GM12878 (cell line): ENCODE measurements around the gene CA14. TPM values are rescaled to one million over a fixed set of nuclear protein-coding genes. Genes with fewer than 3 reads are reported as not detected.

Experiments
- ATAC-seq: fragments of 200-7000 bp; cut with Tn5 transposase; 3 replicates; pipeline ENCODE4 v1.9.1; 2020; ENCODE audit warnings: mild to moderate bottlenecking, moderate library complexity
- BruUV-seq: library from RNA; stranded (reverse); fragments of 400-500 nt; replicated peaks from 2 replicates; lab custom pipeline; 2021; lab: Mats Ljungman, UMichigan
- CTCF ChIA-PET: fragments of 300-600 bp; sonication (Branson Sonifier 250); formaldehyde crosslinking; extraction: SDS; loops from one replicate; lab custom pipeline; 2021; ENCODE audit warnings: inconsistent platforms; lab: Yijun Ruan, JAX
- POLR2A ChIA-PET: fragments of 350-600 bp; formaldehyde crosslinking; extraction: SDS; loops from one replicate; lab custom pipeline; 2021; ENCODE audit warnings: inconsistent platforms; lab: Charles Lee
- RAD21 ChIA-PET: fragments of 300-600 bp; sonication (Branson Sonifier 250); formaldehyde crosslinking; loops from one replicate; lab custom pipeline; 2023; ENCODE audit warnings: antibody characterized with exemption; ENCODE audit not compliant: unreplicated experiment; lab: Charles Lee
- SMC1A ChIA-PET: fragments of 300-600 bp; sonication (Branson Sonifier 250); formaldehyde crosslinking; loops from one replicate; lab custom pipeline; 2023; ENCODE audit not compliant: unreplicated experiment, uncharacterized antibody; lab: Charles Lee
- DNase-seq: peaks from one replicate; pipeline ENCODE4 v3.0.0-alpha.2; 2011; ENCODE audit warnings: low read depth, low spot score
- FAIRE-seq: peaks from 3 replicates; lab custom pipeline; 2011; peaks lifted over from hg19 to GRCh38; lab: Jason Lieb, UNC
- H2AFZ ChIP-seq: 2 replicates; pipeline ENCODE4 v1.6.0; 2011; ENCODE audit warnings: low read depth, low read length, control low read depth; ENCODE audit not compliant: control insufficient read depth
- H3K27ac ChIP-seq: 2 replicates; pipeline ENCODE4 v1.5.1; 2011; ENCODE audit warnings: control low read depth; ENCODE audit not compliant: control insufficient read depth, insufficient read depth
- H3K27me3 ChIP-seq, 2 experiments: replicated peaks in 1 of 2; 2 replicates each; pipeline versions ENCODE4 v1.6.0 to v1.6.1; 2011; ENCODE audit warnings: low read length in 1 of 2; ENCODE audit not compliant: control insufficient read depth in 2 of 2, insufficient read depth in 2 of 2
- H3K36me3 ChIP-seq, 2 experiments: 2 replicates each; pipeline ENCODE4 v1.5.1; 2011; ENCODE audit warnings: low read length in 1 of 2; ENCODE audit not compliant: control insufficient read depth in 2 of 2, insufficient read depth in 2 of 2
- H3K4me1 ChIP-seq: 2 replicates; pipeline ENCODE4 v1.6.1; 2011; ENCODE audit warnings: mild to moderate bottlenecking, low read length, moderate library complexity, mixed read lengths; ENCODE audit not compliant: control insufficient read depth, insufficient read depth
- H3K4me2 ChIP-seq: 2 replicates; pipeline ENCODE4 v1.6.0; 2011; ENCODE audit warnings: control low read depth; ENCODE audit not compliant: control insufficient read depth, insufficient read depth
- H3K4me3 ChIP-seq: fragments of 200-600 bp; sonication (generic); 2 replicates; pipeline ENCODE4 v1.5.1; 2016
- H3K79me2 ChIP-seq: 2 replicates; pipeline ENCODE4 v1.6.0; 2011; ENCODE audit warnings: low read length; ENCODE audit not compliant: control insufficient read depth, insufficient read depth
- H3K9ac ChIP-seq: 2 replicates; pipeline ENCODE4 v1.8.0; 2011; ENCODE audit warnings: low read length, control low read depth, mixed read lengths; ENCODE audit not compliant: control insufficient read depth, insufficient read depth
- H3K9me3 ChIP-seq: replicated peaks from 3 replicates; pipeline ENCODE4 v1.5.1; 2011; ENCODE audit warnings: mild to moderate bottlenecking, low read length; ENCODE audit not compliant: control insufficient read depth, insufficient read depth
- H4K20me1 ChIP-seq: 2 replicates; pipeline ENCODE4 v1.6.0; 2011; ENCODE audit not compliant: control insufficient read depth, insufficient read depth
- DPF2 ChIP-seq: fragments of 450-650 bp; IDR thresholded peaks from 2 replicates; pipeline ENCODE4 v1.6.1; 2017; ENCODE audit warnings: mild to moderate bottlenecking
- EGR1 ChIP-seq, 2 experiments: IDR thresholded peaks; 1 replicate in 1 of 2; 2 replicates in 1 of 2; pipeline ENCODE4 v1.6.1; 2011 to 2012; ENCODE audit warnings: low read depth in 2 of 2, low read length in 2 of 2, borderline replicate concordance in 1 of 2, mild to moderate bottlenecking in 1 of 2, moderate library complexity in 1 of 2
- EP300 ChIP-seq, 2 experiments: fragments of 150-350 bp in 1 of 2; IDR thresholded peaks; 2 replicates each; pipeline ENCODE4 v1.6.1; 2011 to 2012; ENCODE audit warnings: low read depth in 2 of 2, low read length in 2 of 2, borderline replicate concordance in 1 of 2, improper control_type of control experiment in 1 of 2, inconsistent platforms in 1 of 2; ENCODE audit not compliant: control insufficient read depth in 1 of 2
- FOXK2 ChIP-seq: fragments of 450-650 bp; IDR thresholded peaks from 2 replicates; pipeline ENCODE4 v1.6.1; 2017; ENCODE audit warnings: mild to moderate bottlenecking, moderate library complexity
- KAT2A ChIP-seq: conservative IDR thresholded peaks from 2 replicates; pipeline ENCODE4 v1.6.1; 2011; ENCODE audit warnings: low read depth, low read length; ENCODE audit not compliant: control insufficient read depth
- MTA2 ChIP-seq: fragments of 450-650 bp; IDR thresholded peaks from 2 replicates; pipeline ENCODE4 v1.6.1; 2016; ENCODE audit warnings: low read depth, mild to moderate bottlenecking, moderate library complexity
- MYB ChIP-seq: fragments of 150-350 bp; IDR thresholded peaks from 2 replicates; pipeline ENCODE4 v1.6.1; 2014; ENCODE audit warnings: mild to moderate bottlenecking, low read depth, low read length, borderline replicate concordance
- NKRF ChIP-seq: fragments of 450-650 bp; conservative IDR thresholded peaks from 2 replicates; pipeline ENCODE4 v1.6.1; 2017; ENCODE audit warnings: mild to moderate bottlenecking, moderate library complexity
- RAD21 ChIP-seq: IDR thresholded peaks from 2 replicates; pipeline ENCODE4 v1.6.1; 2011; ENCODE audit warnings: mild to moderate bottlenecking, low read depth, low read length, moderate library complexity; ENCODE audit not compliant: insufficient read depth
- STAT3 ChIP-seq: IDR thresholded peaks from 2 replicates; pipeline ENCODE4 v1.6.1; 2011; ENCODE audit warnings: low read depth, low read length, improper control_type of control experiment
- YBX1 ChIP-seq: fragments of 450-650 bp; IDR thresholded peaks from 2 replicates; pipeline ENCODE4 v1.6.1; 2016; ENCODE audit warnings: antibody characterized with exemption
- ZSCAN29 ChIP-seq: fragments of 450-650 bp; IDR thresholded peaks from 2 replicates; pipeline ENCODE4 v1.6.1; 2017; ENCODE audit warnings: mild to moderate bottlenecking, moderate library complexity
- WGBS: methylation state at CpG from one replicate; pipeline ENCODE4 v1.1.6; 2016; ENCODE audit warnings: low lambda C conversion rate; ENCODE audit not compliant: insufficient replicate concordance, insufficient coverage; ENCODE audit errors: missing lambda C conversion rate; 5-methylcytosine and 5-hydroxymethylcytosine counted together
- in situ Hi-C: fragments of 300-500 bp; cut with MboI; formaldehyde crosslinking; loops from 9 replicates; pipeline ENCODE4 v1.14.3; 2018; ENCODE audit warnings: mixed read lengths
- intact Hi-C: fragments of 100-400 bp; cut with micrococcal nuclease; formaldehyde crosslinking; loops from one replicate; pipeline ENCODE4 v1.14.2; 2022; ENCODE audit not compliant: unreplicated experiment
- polyA plus RNA-seq, 11 experiments: library from polyadenylated mRNA; depleted of rRNA in 4 of 11; unstranded in 6 of 11; stranded (reverse) in 5 of 11; fragments of >200 nt; fragmentation: Nextera tagmentation in 4 of 11; fragmentation: Illumina TruSeq in 1 of 11; extraction: Ambion mirVana in 4 of 11; extraction: Trizol in 1 of 11; gene quantifications; 1 replicate in 1 of 11; 2 replicates in 10 of 11; pipeline versions ENCODE4 v1.2.1 to v1.2.3, GENCODE V29; 2011 to 2016; ENCODE audit warnings: inconsistent platforms in 2 of 11, missing spikeins in 2 of 11, low read depth in 1 of 11
- total RNA-seq, 4 experiments: library from RNA; depleted of rRNA in 3 of 4; stranded (reverse); fragments of >200 nt in 3 of 4; fragmentation: Illumina TruSeq in 1 of 4; extraction: Trizol in 1 of 4; gene quantifications; 2 replicates each; pipeline versions ENCODE4 v1.2.1 to v1.2.3, GENCODE V29; 2013 to 2021
- TF ChIP-seq, protein P1 (sequence below): IDR thresholded peaks from 2 replicates; pipeline ENCODE4 v1.6.1; 2012; ENCODE audit warnings: improper control_type of control experiment, low read depth, low read length; ENCODE audit not compliant: insufficient replicate concordance
- TF ChIP-seq, protein P2 (sequence below): IDR thresholded peaks from 2 replicates; pipeline ENCODE4 v1.6.1; 2011; ENCODE audit warnings: mild to moderate bottlenecking, low read depth, low read length, moderate library complexity; ENCODE audit not compliant: insufficient replicate concordance
- TF ChIP-seq, protein P3 (sequence below): IDR thresholded peaks from 2 replicates; pipeline ENCODE4 v1.6.1; 2011; ENCODE audit warnings: low read depth, mild to moderate bottlenecking, low read length, moderate library complexity, borderline replicate concordance; ENCODE audit errors: extremely low read depth

Gene CA14
- total and polyA plus RNA-seq, 10 of the 15 experiments (the other 5 are each of a cell fraction or from before 2014, with no cell fraction given) = 0.11 to 0.35 (median 0.29) TPM; not detected in 6

- no peak for TF ChIP-seq ZSCAN29
- TF ChIP-seq YBX1 = no peak
- no peak for TF ChIP-seq RAD21
- no peak for TF ChIP-seq MTA2
- TF ChIP-seq NKRF = no peak
- TF ChIP-seq DPF2 = no peak
- TF ChIP-seq, protein P1, sequence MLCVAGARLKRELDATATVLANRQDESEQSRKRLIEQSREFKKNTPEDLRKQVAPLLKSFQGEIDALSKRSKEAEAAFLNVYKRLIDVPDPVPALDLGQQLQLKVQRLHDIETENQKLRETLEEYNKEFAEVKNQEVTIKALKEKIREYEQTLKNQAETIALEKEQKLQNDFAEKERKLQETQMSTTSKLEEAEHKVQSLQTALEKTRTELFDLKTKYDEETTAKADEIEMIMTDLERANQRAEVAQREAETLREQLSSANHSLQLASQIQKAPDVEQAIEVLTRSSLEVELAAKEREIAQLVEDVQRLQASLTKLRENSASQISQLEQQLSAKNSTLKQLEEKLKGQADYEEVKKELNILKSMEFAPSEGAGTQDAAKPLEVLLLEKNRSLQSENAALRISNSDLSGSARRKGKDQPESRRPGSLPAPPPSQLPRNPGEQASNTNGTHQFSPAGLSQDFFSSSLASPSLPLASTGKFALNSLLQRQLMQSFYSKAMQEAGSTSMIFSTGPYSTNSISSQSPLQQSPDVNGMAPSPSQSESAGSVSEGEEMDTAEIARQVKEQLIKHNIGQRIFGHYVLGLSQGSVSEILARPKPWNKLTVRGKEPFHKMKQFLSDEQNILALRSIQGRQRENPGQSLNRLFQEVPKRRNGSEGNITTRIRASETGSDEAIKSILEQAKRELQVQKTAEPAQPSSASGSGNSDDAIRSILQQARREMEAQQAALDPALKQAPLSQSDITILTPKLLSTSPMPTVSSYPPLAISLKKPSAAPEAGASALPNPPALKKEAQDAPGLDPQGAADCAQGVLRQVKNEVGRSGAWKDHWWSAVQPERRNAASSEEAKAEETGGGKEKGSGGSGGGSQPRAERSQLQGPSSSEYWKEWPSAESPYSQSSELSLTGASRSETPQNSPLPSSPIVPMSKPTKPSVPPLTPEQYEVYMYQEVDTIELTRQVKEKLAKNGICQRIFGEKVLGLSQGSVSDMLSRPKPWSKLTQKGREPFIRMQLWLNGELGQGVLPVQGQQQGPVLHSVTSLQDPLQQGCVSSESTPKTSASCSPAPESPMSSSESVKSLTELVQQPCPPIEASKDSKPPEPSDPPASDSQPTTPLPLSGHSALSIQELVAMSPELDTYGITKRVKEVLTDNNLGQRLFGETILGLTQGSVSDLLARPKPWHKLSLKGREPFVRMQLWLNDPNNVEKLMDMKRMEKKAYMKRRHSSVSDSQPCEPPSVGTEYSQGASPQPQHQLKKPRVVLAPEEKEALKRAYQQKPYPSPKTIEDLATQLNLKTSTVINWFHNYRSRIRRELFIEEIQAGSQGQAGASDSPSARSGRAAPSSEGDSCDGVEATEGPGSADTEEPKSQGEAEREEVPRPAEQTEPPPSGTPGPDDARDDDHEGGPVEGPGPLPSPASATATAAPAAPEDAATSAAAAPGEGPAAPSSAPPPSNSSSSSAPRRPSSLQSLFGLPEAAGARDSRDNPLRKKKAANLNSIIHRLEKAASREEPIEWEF = no peak
- no peak for TF ChIP-seq EGR1 (IDR thresholded peaks at IDR 0.05; ENCODE audit: borderline replicate concordance in 1 of 2, low read depth in 2 of 2, low read length in 2 of 2)
- TF ChIP-seq FOXK2 = no peak
- TF ChIP-seq EP300 (IDR thresholded peaks at IDR 0.05; ENCODE audit: borderline replicate concordance in 1 of 2, control insufficient read depth in 1 of 2, low read depth in 2 of 2, low read length in 2 of 2) = no peak
- TF ChIP-seq STAT3 = no peak
- TF ChIP-seq MYB = no peak
- TF ChIP-seq, protein P2, sequence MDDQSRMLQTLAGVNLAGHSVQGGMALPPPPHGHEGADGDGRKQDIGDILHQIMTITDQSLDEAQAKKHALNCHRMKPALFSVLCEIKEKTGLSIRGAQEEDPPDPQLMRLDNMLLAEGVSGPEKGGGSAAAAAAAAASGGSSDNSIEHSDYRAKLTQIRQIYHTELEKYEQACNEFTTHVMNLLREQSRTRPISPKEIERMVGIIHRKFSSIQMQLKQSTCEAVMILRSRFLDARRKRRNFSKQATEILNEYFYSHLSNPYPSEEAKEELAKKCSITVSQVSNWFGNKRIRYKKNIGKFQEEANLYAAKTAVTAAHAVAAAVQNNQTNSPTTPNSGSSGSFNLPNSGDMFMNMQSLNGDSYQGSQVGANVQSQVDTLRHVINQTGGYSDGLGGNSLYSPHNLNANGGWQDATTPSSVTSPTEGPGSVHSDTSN = no peak
- no peak for TF ChIP-seq KAT2A
- TF ChIP-seq, protein P3, sequence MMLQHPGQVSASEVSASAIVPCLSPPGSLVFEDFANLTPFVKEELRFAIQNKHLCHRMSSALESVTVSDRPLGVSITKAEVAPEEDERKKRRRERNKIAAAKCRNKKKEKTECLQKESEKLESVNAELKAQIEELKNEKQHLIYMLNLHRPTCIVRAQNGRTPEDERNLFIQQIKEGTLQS = no peak
- intact Hi-C loops = no loop called here
- 76% methylated on average over 4 of the region's 4 CpGs for WGBS
- Histone ChIP-seq H3K27ac (no peak overlapping the region), H3K9ac (no peak overlapping the region), H3K4me3 (no peak overlapping the region), H3K79me2 (peaks cover 2% of the 10 kb centered on the region), H2AFZ (no peak overlapping the region), H3K36me3 (no peaks in the 10 kb centered on the region), H3K4me1 (no peaks in the 10 kb centered on the region), H3K4me2 (no peak overlapping the region), H3K9me3 (no peaks in the 10 kb centered on the region), H4K20me1 (no peaks in the 10 kb centered on the region), H3K27me3 (no peaks in the 10 kb centered on the region)
- ChIA-PET POLR2A (interaction anchor here (0.6 kb wide), 1 partner anchor 32 kb away, joined by 3 read pairs; no protein-coding TSS in a partner anchor), CTCF (no interaction called here), RAD21 (interaction anchor here (0.6 to 0.8 kb wide), 2 partner anchors 33 to 240 kb away, joined by 3 read pairs; no protein-coding TSS in a partner anchor), SMC1A (no interaction called here)
- BruUV-seq = no TSS peak
- DNase-seq (no peak), ATAC-seq (no peak), FAIRE-seq (no peak)
- in situ Hi-C loops = no loop called here
Measured at GRCh38 chr1:150288822-150289221, 31.2 kb downstream of the CA14 start.
